ENCODE results near the gene SIN3B. TPM values are rescaled to one million over a fixed set of nuclear protein-coding genes. Genes with fewer than 3 reads are reported as not detected.

The SIN3B gene
- total and polyA plus RNA-seq, 2 donors from 2014 or later: 12.2 to 62.0 TPM

- Histone ChIP-seq H3K27me3 (ENCODE audit: control insufficient read depth, insufficient read depth, low read length) (no peaks in the 10 kb centered on the region), H3K36me3 (ENCODE audit: control insufficient read depth in 2 of 3, insufficient read depth in 3 of 3, low read length in 3 of 3) (no peaks in the 10 kb centered on the region), H3K9ac (ENCODE audit: low read length in 3 of 3) (no peak overlapping the region), H3K4me1 (ENCODE audit: control insufficient read depth in 2 of 3, insufficient read depth in 2 of 3, low read depth in 1 of 3, low read length in 3 of 3) (no peaks in the 10 kb centered on the region), H3K9me3 (ENCODE audit: control insufficient read depth in 2 of 3, insufficient read depth in 1 of 3, low read length in 3 of 3) (peaks cover 0 to 4% (median 0%) of the 10 kb centered on the region in 3 donors), H3K27ac (ENCODE audit: low read depth in 2 of 2, low read length in 2 of 2) (no peak overlapping the region), H3K4me3 (ENCODE audit: low read length in 3 of 3) (no peak overlapping the region)
- FAIRE-seq (no peak), DNase-seq (peak in 1 of 5 donors; percentile 58)
- TF ChIP-seq CTCF (IDR thresholded peaks at IDR 0.05; ENCODE audit: borderline replicate concordance, extremely low read depth, insufficient read depth): no peak
- intact Hi-C loops (cut with DNase I): no loop called here
Measured at GRCh38 chr19:16921766-16922591, 92.8 kb downstream of the SIN3B start.

GRCh38 chr19:16922592-16922934, 93.4 kb downstream of the SIN3B start:
- no peak overlapping the region for H3K27ac ChIP-seq (ENCODE audit: low read depth in 2 of 2, low read length in 2 of 2)
- FAIRE-seq (no peak), DNase-seq (peak in 1 of 5 donors; percentile 4)
- H3K9me3 ChIP-seq (ENCODE audit: control insufficient read depth in 2 of 3, insufficient read depth in 1 of 3, low read length in 3 of 3): peaks cover 0 to 4% (median 0%) of the 10 kb centered on the region in 3 donors
- H3K36me3 ChIP-seq (ENCODE audit: control insufficient read depth in 2 of 3, insufficient read depth in 3 of 3, low read length in 3 of 3): no peaks in the 10 kb centered on the region
- H3K9ac ChIP-seq (ENCODE audit: low read length in 3 of 3): no peak overlapping the region
- H3K4me1 ChIP-seq (ENCODE audit: control insufficient read depth in 2 of 3, insufficient read depth in 2 of 3, low read depth in 1 of 3, low read length in 3 of 3): no peaks in the 10 kb centered on the region
- intact Hi-C loops (cut with DNase I): no loop called here
- no peak overlapping the region for H3K4me3 ChIP-seq (ENCODE audit: low read length in 3 of 3)
- no peaks in the 10 kb centered on the region for H3K27me3 ChIP-seq (ENCODE audit: control insufficient read depth, insufficient read depth, low read length)
- no peak for TF ChIP-seq CTCF (IDR thresholded peaks at IDR 0.05; ENCODE audit: borderline replicate concordance, extremely low read depth, insufficient read depth)

GRCh38 chr19:16922949-16923348, 93.8 kb downstream of the SIN3B start:
- Histone ChIP-seq H3K9ac (ENCODE audit: low read length in 3 of 3) (no peak overlapping the region), H3K9me3 (ENCODE audit: control insufficient read depth in 2 of 3, insufficient read depth in 1 of 3, low read length in 3 of 3) (peaks cover 0 to 4% (median 0%) of the 10 kb centered on the region in 3 donors), H3K27ac (ENCODE audit: low read depth in 2 of 2, low read length in 2 of 2) (no peak overlapping the region), H3K27me3 (ENCODE audit: control insufficient read depth, insufficient read depth, low read length) (no peaks in the 10 kb centered on the region), H3K36me3 (ENCODE audit: control insufficient read depth in 2 of 3, insufficient read depth in 3 of 3, low read length in 3 of 3) (no peaks in the 10 kb centered on the region), H3K4me1 (ENCODE audit: control insufficient read depth in 2 of 3, insufficient read depth in 2 of 3, low read depth in 1 of 3, low read length in 3 of 3) (no peaks in the 10 kb centered on the region), H3K4me3 (ENCODE audit: low read length in 3 of 3) (no peak overlapping the region)
- intact Hi-C loops (cut with DNase I): no loop called here
- peak in 1 of 5 donors; percentile 68 for DNase-seq
- no peak for TF ChIP-seq CTCF (IDR thresholded peaks at IDR 0.05; ENCODE audit: borderline replicate concordance, extremely low read depth, insufficient read depth)
- FAIRE-seq: no peak
